MM.1S (cell line): ENCODE data around the gene CEACAM16.

ENCODE experiments used
- EZH2 ChIP-seq: fragments of 300-600 bp; sonication (generic); optimal IDR thresholded peaks from 2 replicates; pipeline ENCODE3; 2017; ENCODE audit warnings: low read depth, mild to moderate bottlenecking, antibody characterized with exemption, low read length, mixed read lengths
- EZH2phosphoT487 ChIP-seq: fragments of 300-600 bp; sonication (generic); IDR thresholded peaks from 2 replicates; pipeline ENCODE4 v1.6.1; 2018; ENCODE audit warnings: antibody characterized with exemption, low read length
- TF ChIP-seq, protein P1 (sequence below): fragments of 300-600 bp; sonication (generic); IDR thresholded peaks from 2 replicates; pipeline ENCODE4 v1.5.1; 2016; ENCODE audit warnings: antibody characterized with exemption, low read length, mixed read lengths

- TF ChIP-seq EZH2phosphoT487, result no peak
- TF ChIP-seq, protein P1, sequence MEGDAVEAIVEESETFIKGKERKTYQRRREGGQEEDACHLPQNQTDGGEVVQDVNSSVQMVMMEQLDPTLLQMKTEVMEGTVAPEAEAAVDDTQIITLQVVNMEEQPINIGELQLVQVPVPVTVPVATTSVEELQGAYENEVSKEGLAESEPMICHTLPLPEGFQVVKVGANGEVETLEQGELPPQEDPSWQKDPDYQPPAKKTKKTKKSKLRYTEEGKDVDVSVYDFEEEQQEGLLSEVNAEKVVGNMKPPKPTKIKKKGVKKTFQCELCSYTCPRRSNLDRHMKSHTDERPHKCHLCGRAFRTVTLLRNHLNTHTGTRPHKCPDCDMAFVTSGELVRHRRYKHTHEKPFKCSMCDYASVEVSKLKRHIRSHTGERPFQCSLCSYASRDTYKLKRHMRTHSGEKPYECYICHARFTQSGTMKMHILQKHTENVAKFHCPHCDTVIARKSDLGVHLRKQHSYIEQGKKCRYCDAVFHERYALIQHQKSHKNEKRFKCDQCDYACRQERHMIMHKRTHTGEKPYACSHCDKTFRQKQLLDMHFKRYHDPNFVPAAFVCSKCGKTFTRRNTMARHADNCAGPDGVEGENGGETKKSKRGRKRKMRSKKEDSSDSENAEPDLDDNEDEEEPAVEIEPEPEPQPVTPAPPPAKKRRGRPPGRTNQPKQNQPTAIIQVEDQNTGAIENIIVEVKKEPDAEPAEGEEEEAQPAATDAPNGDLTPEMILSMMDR, result no peak
- TF ChIP-seq EZH2, result no peak
Observed at GRCh38 chr19:44757735-44758505, 59.0 kb downstream of the CEACAM16 start.
